Gastroesophageal sphincter (tissue), 4 donors: ENCODE measurements around the gene FSD2. TPM values are rescaled to one million over a fixed set of nuclear protein-coding genes. Genes with fewer than 3 reads are reported as not detected.
A peak's percentile ranks its signal among the peaks of the same experiment; 100 is the strongest.
"Not testable (repeated sequence)": the region's sequence is repeated elsewhere in the genome, so short reads cannot be mapped to it uniquely, and the experiment has no call there.

ENCODE experiments used
- ATAC-seq: fragments of 150-250 bp; one replicate; pipeline ENCODE4 v1.9.1; 2016; ENCODE audit warnings: mild to moderate bottlenecking, moderate library complexity
- H3K27ac ChIP-seq, 4 donors: fragments of 200-600 bp; sonication (generic) in 3 of 4; 1 replicate in 3 of 4; 2 replicates in 1 of 4; pipeline ENCODE4 v1.5.1; 2016 to 2019
- H3K27me3 ChIP-seq: fragments of 200-600 bp; sonication (generic); one replicate; pipeline ENCODE4 v1.5.1; 2019
- H3K36me3 ChIP-seq, 2 donors: fragments of 200-600 bp; sonication (generic); one replicate each; pipeline ENCODE4 v1.5.1; 2019; ENCODE audit warnings: control low read depth in 1 of 2
- H3K4me1 ChIP-seq, 3 donors: fragments of 200-600 bp; sonication (generic); 1 replicate in 2 of 3; 2 replicates in 1 of 3; pipeline ENCODE4 v1.5.1; 2016 to 2019; ENCODE audit warnings: control low read depth in 2 of 3
- H3K4me3 ChIP-seq, 2 donors: fragments of 200-600 bp; sonication (generic); one replicate each; pipeline ENCODE4 v1.5.1; 2019; ENCODE audit warnings: mild to moderate bottlenecking in 1 of 2, moderate library complexity in 1 of 2
- H3K9me3 ChIP-seq, 3 donors: fragments of 200-600 bp; sonication (generic); one replicate each; pipeline ENCODE4 v1.5.1; 2017 to 2019; ENCODE audit warnings: control low read depth in 2 of 3
- EP300 ChIP-seq: sonication (generic); formaldehyde crosslinking; IDR thresholded peaks from one replicate; pipeline ENCODE4 v1.6.1; 2017; ENCODE audit warnings: antibody characterized with exemption, mild to moderate bottlenecking
- POLR2A ChIP-seq, 2 donors: fragments of 450-650 bp; IDR thresholded peaks; one replicate each; pipeline ENCODE4 v1.6.1; 2017; ENCODE audit warnings: antibody characterized with exemption in 2 of 2, mild to moderate bottlenecking in 2 of 2, moderate library complexity in 1 of 2
- POLR2AphosphoS5 ChIP-seq: sonication (generic); formaldehyde crosslinking; IDR thresholded peaks from one replicate; pipeline ENCODE4 v1.6.1; 2017; ENCODE audit warnings: antibody characterized with exemption
- WGBS, 2 donors: methylation state at CpG; one replicate each; pipeline ENCODE4 v1.1.5; 2018; ENCODE audit warnings: low coverage in 1 of 2; 5-methylcytosine and 5-hydroxymethylcytosine counted together
- total RNA-seq, 4 donors: library from RNA; depleted of rRNA; stranded (reverse); fragments of >200 nt; gene quantifications; one replicate each; pipeline ENCODE4 v1.1.0, GENCODE V29; 2016
- TF ChIP-seq, protein P1 (sequence below), 4 experiments: fragments of 200-600 bp in 2 of 4; fragments of 450-650 bp in 2 of 4; sonication (generic) in 1 of 4; IDR thresholded peaks; one replicate each; pipeline ENCODE4 v1.5.1; 2017 to 2019; ENCODE audit warnings: antibody characterized with exemption in 4 of 4, mild to moderate bottlenecking in 2 of 4, moderate library complexity in 2 of 4

The FSD2 gene
- total RNA-seq, 4 donors from 2014 or later, result not detected

DNA sequence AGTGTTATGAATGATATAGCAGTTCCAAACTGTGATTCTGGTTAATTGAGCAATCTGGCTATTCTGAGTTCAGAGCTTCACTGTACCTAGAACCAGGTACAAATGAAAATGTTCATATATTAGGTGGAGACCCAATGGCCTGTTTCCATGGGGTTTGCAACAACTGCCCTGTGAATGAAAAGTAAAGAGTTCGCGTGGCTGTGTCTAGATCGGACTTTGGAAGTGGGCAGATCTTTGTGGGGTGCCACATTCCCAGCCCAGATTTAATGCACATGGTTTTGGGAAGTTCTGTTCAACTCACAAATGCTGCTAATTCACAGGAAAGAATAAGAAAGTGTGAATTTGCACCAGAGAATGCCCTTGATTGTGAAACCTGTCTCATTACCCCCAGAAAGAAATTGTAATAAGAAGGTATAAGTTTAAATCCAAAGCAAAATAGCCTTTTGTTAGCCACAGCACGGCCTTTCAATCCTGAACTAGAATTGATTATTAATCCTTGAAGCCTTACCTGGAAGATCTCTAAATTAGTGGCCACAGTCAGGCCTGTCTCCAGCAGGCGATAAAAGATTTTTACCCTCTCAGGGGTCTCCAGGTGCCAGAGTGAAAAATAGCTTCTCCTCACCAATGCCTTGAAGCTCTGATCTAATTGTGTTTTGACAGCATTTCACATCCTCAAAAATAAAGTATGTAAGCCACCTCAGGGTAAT, 26.2 kb upstream of the FSD2 start:
- Histone ChIP-seq H3K9me3 (no peaks in the 10 kb centered on the region), H3K4me3 (no peak overlapping the region), H3K27ac (peak overlapping the region in 1 of 4 donors; percentile 9), H3K4me1 (peaks cover 0 to 8% (median 0%) of the 10 kb centered on the region in 3 donors), H3K27me3 (no peaks in the 10 kb centered on the region), H3K36me3 (peaks cover 7 to 100% of the 10 kb centered on the region in 2 donors)
- no peak for TF ChIP-seq EP300
- no peak for TF ChIP-seq POLR2AphosphoS5
- no peak for TF ChIP-seq POLR2A (IDR thresholded peaks at IDR 0.05)
- TF ChIP-seq, protein P1, sequence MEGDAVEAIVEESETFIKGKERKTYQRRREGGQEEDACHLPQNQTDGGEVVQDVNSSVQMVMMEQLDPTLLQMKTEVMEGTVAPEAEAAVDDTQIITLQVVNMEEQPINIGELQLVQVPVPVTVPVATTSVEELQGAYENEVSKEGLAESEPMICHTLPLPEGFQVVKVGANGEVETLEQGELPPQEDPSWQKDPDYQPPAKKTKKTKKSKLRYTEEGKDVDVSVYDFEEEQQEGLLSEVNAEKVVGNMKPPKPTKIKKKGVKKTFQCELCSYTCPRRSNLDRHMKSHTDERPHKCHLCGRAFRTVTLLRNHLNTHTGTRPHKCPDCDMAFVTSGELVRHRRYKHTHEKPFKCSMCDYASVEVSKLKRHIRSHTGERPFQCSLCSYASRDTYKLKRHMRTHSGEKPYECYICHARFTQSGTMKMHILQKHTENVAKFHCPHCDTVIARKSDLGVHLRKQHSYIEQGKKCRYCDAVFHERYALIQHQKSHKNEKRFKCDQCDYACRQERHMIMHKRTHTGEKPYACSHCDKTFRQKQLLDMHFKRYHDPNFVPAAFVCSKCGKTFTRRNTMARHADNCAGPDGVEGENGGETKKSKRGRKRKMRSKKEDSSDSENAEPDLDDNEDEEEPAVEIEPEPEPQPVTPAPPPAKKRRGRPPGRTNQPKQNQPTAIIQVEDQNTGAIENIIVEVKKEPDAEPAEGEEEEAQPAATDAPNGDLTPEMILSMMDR (IDR thresholded peaks at IDR 0.05), result no peak
- ATAC-seq, result no peak
- WGBS, 2 donors, result 83 to 86% methylated on average over 2 to 5 of the region's 5 CpGs

DNA sequence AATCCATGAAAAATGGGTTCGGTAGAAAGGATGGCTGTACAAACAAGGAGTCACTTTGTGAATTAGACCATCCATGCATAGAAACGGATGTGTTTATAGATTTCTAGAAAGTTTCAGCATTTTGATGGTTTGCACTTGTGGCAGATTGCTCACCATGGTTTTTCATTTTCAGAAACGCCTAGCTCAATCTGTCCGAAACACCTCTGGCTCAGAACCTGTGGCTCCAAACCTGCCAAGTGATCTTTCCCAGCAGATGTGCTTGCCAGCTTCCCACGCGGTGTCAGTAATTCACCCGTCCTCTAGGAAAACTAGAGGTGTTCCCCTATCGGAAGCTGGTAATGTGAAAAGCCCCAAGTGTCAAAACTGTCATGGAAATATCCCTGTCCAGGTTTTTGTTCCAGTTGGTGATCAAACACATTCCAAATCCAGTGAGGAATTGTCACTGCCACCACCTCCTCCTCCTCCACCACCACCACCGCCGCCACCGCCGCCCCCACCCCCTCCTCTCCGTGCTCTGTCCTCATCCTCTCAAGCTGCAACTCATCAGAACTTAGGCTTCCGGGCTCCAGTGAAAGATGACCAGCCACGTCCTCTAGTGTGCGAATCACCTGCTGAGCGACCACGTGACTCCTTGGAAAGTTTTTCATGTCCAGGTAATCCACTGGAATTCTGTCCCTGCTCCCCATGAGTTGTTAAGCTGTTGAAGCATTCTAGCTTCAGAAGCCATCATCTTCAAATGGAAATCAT, 24.7 kb upstream of the FSD2 start:
- TF ChIP-seq POLR2AphosphoS5, result no peak
- no peak for TF ChIP-seq POLR2A (IDR thresholded peaks at IDR 0.05)
- Histone ChIP-seq H3K27me3 (no peaks in the 10 kb centered on the region), H3K36me3 (peaks cover 7 to 100% of the 10 kb centered on the region in 2 donors)

DNA sequence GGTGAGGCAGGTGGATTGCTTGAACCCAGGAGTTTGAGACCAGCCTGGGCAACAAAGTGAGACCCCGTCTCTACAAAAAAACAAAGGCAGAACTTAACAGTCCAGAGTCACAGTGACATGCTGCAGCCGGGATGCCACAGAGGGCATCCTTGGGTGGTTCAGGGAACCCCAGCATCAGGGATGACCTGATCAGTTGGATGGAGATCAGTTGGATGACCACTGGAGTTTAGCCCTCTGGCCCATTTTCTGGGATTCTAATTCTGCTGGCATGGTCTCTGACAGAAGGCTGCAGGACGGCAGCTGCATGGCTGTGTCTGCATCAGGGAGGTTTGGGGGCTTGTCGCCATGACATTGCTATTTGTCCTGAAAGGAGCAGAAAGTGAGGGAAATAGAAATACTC, 23.4 kb upstream of the FSD2 start:
- H3K4me1 ChIP-seq, result peaks cover 0 to 8% (median 0%) of the 10 kb centered on the region in 3 donors
- H3K27me3 ChIP-seq, result no peaks in the 10 kb centered on the region
- TF ChIP-seq POLR2AphosphoS5, result no peak
- TF ChIP-seq EP300, result no peak
- TF ChIP-seq, protein P1 (IDR thresholded peaks at IDR 0.05), result no peak
- no peak for TF ChIP-seq POLR2A (IDR thresholded peaks at IDR 0.05)
- 71 to 90% methylated on average over 1 to 2 of the region's 4 CpGs for WGBS, 2 donors
- H3K36me3 ChIP-seq, result peaks cover 7 to 100% of the 10 kb centered on the region in 2 donors
- H3K9me3 ChIP-seq, result no peaks in the 10 kb centered on the region
- no peak for ATAC-seq
- H3K4me3 ChIP-seq, result no peak overlapping the region
- no peak overlapping the region for H3K27ac ChIP-seq

More for the DNA sequence above, 24.7 kb upstream of the FSD2 start:
- 80 to 89% methylated on average over 6 to 16 of the region's 18 CpGs for WGBS, 2 donors
- peaks cover 0 to 8% (median 0%) of the 10 kb centered on the region in 3 donors for H3K4me1 ChIP-seq
- ATAC-seq, result no peak
- no peak overlapping the region for H3K4me3 ChIP-seq
- no peak overlapping the region for H3K27ac ChIP-seq
- no peaks in the 10 kb centered on the region for H3K9me3 ChIP-seq

DNA sequence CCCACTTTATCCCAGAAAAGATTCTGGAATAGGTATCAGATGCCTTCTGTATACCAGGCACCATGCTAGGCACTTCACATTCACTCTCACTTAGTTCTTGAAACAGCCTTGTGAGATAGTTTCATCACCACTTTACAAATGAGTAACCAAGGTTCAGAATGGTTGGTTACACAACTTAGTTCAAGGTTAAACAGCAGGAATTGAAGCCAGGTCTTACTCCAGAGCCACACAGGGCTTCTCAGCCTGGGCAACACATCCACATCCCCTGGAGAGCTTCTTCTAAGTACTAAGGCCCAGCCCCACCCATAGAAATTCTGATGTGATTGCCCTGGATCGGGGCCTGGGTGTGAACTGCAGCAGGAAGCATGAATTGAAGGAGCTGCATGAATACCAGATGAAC, 22.2 kb upstream of the FSD2 start:
- H3K36me3 ChIP-seq, result peaks cover 7 to 100% of the 10 kb centered on the region in 2 donors
- ATAC-seq, result peak; percentile 48

DNA sequence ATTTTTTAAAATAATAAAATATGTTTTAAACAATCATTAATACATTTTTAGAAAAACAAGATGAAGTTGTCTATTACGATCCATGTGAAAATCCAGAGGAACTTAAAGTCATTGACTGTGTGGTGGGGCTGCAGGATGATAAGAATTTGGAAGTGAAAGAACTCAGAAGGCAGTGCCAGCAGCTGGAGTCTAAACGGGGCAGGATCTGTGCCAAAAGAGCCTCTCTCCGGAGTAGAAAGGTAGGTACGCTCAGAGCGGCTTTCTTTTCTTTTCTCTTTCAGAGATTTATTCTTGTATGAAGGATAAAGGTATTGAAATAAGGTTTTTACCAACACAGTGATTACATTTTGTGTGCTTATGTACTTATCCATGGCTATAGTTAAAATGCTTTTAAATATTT, 17.2 kb upstream of the FSD2 start:
- Histone ChIP-seq H3K27ac (no peak overlapping the region), H3K9me3 (no peaks in the 10 kb centered on the region), H3K4me3 (no peak overlapping the region), H3K27me3 (no peaks in the 10 kb centered on the region), H3K36me3 (peaks cover 4 to 99% of the 10 kb centered on the region in 2 donors), H3K4me1 (no peaks in the 10 kb centered on the region)
- ATAC-seq, result no peak
- 83 to 88% methylated on average over 5 of the region's 5 CpGs for WGBS, 2 donors
- TF ChIP-seq EP300 (no peak), POLR2AphosphoS5 (no peak), POLR2A (IDR thresholded peaks at IDR 0.05) (no peak)
- TF ChIP-seq, protein P1 (IDR thresholded peaks at IDR 0.05), result no peak

More for the DNA sequence above, 22.2 kb upstream of the FSD2 start:
- TF ChIP-seq, protein P1 (IDR thresholded peaks at IDR 0.05), result no peak
- no peak for TF ChIP-seq EP300
- TF ChIP-seq POLR2A (IDR thresholded peaks at IDR 0.05), result no peak
- TF ChIP-seq POLR2AphosphoS5, result no peak
- WGBS, 2 donors, result 67% methylated on average over 1 of the region's 1 CpG; no CpG with 5 or more reads in 1 of the 2 donors
- H3K9me3 ChIP-seq, result no peaks in the 10 kb centered on the region
- H3K4me1 ChIP-seq, result peaks cover 0 to 8% (median 0%) of the 10 kb centered on the region in 3 donors
- H3K27me3 ChIP-seq, result no peaks in the 10 kb centered on the region
- no peak overlapping the region for H3K27ac ChIP-seq
- H3K4me3 ChIP-seq, result no peak overlapping the region

DNA sequence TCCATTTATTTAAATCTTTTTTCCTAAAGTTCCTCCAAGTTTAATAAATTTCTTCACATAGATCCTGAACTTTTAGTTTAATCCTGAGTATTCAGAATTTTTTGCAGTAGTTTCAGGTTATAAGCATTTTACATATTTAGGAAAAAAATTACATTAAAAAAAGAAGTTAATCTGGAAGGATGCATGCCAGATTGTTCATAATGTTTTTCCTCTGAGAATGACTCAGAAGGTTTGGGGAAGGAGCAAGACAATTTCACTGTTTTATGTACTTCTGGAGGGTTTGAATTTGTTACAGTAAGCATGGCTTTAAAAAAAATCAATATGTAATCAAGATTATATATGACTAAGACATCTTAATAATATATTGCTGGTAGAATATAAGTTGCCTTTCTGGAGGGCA, 16.0 kb upstream of the FSD2 start:
- not testable (repeated sequence) for H3K4me3 ChIP-seq, H3K27me3 ChIP-seq, H3K27ac ChIP-seq, ATAC-seq, H3K4me1 ChIP-seq, H3K9me3 ChIP-seq
- peaks cover 0 to 99% of the 10 kb centered on the region in 2 donors for H3K36me3 ChIP-seq

DNA sequence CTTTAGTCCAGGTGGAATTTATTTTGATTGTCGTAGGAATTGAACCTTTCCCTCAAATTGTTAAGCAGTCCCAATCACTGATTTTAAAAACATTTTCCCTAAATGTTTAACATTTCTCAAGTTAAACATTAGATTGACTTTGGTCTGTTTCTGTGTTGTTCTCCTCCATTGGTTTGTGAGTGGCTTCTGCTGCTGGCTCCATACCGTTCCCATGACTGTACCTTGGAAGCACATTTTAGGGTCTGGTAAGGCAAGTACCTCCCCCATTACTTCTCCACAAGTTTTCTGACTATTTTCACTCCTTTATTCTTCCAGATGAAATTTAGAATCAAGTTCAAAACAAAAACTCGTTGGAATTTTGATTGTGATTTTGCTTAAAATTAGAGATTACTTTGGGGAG, 15.5 kb upstream of the FSD2 start:
- H3K4me1 ChIP-seq, H3K4me3 ChIP-seq, H3K27ac ChIP-seq, ATAC-seq, H3K27me3 ChIP-seq, H3K9me3 ChIP-seq: not testable (repeated sequence)
- H3K36me3 ChIP-seq, result peaks cover 0 to 99% of the 10 kb centered on the region in 2 donors
- 76 to 82% methylated on average over 2 to 3 of the region's 3 CpGs for WGBS, 2 donors
